ENCODE measurements around the gene MBD2.
"Not testable (repeated sequence)": the region's sequence is repeated elsewhere in the genome, so short reads cannot be mapped to it uniquely, and the experiment has no call there.

Gene MBD2

GRCh38 chr18:54224379-54225014 is at the start of gene MBD2:
MBD2 (minus strand) TSS chr18:54224669; CDS start chr18:54224559, 110 bp downstream.
- peak; percentile 96 for DNase-seq (ENCODE audit: low spot score)

GRCh38 chr18:54269893-54270844 is 45.7 kb upstream of the MBD2 start:
- DNase-seq (ENCODE audit: low spot score): peak; percentile 51

GRCh38 chr18:54268751-54269150 is 44.3 kb upstream of the MBD2 start:
- no peak for DNase-seq (ENCODE audit: low spot score)

GRCh38 chr18:54267701-54268100 is 43.2 kb upstream of the MBD2 start:
- DNase-seq (ENCODE audit: low spot score): no peak

GRCh38 chr18:54263904-54264336 is 39.5 kb upstream of the MBD2 start:
- DNase-seq (ENCODE audit: low spot score): no peak

- DNase-seq (ENCODE audit: low spot score): no peak
Measured at GRCh38 chr18:54261894-54262293, 37.4 kb upstream of the MBD2 start.

GRCh38 chr18:54260396-54261072 is 36.1 kb upstream of the MBD2 start:
- peak; percentile 21 for DNase-seq (ENCODE audit: low spot score)

- not testable (repeated sequence) for DNase-seq (ENCODE audit: low spot score)
Measured at GRCh38 chr18:54257818-54258217, 33.3 kb upstream of the MBD2 start.

GRCh38 chr18:54257015-54257414 is 32.5 kb upstream of the MBD2 start:
- DNase-seq (ENCODE audit: low spot score): peak; percentile 22

- DNase-seq (ENCODE audit: low spot score): no peak
Measured at GRCh38 chr18:54255141-54255540, 30.7 kb upstream of the MBD2 start.

GRCh38 chr18:54254265-54254758 is 29.8 kb upstream of the MBD2 start:
- DNase-seq (ENCODE audit: low spot score): peak; percentile 35

- peak; percentile 35 for DNase-seq (ENCODE audit: low spot score)
Measured at GRCh38 chr18:54251606-54252390, 27.3 kb upstream of the MBD2 start.

GRCh38 chr18:54250846-54251261 is 26.4 kb upstream of the MBD2 start:
- no peak for DNase-seq (ENCODE audit: low spot score)

GRCh38 chr18:54247511-54248175 is 23.2 kb upstream of the MBD2 start:
- DNase-seq (ENCODE audit: low spot score): no peak

- DNase-seq (ENCODE audit: low spot score): no peak
Measured at GRCh38 chr18:54242327-54242726, 17.9 kb upstream of the MBD2 start.

GRCh38 chr18:54241483-54241882 is 17.0 kb upstream of the MBD2 start:
- DNase-seq (ENCODE audit: low spot score): no peak

GRCh38 chr18:54240629-54241107 is 16.2 kb upstream of the MBD2 start:
- DNase-seq (ENCODE audit: low spot score): no peak

- DNase-seq (ENCODE audit: low spot score): no peak
Measured at GRCh38 chr18:54239601-54240000, 15.1 kb upstream of the MBD2 start.

- DNase-seq (ENCODE audit: low spot score): no peak
Measured at GRCh38 chr18:54239091-54239490, 14.6 kb upstream of the MBD2 start.

- DNase-seq (ENCODE audit: low spot score): no peak
Measured at GRCh38 chr18:54238173-54238936, 13.9 kb upstream of the MBD2 start.
